GM21390 (cell line): Measurements from ENCODE around the gene SCUBE2.

Experiments used
- ATAC-seq: cut with Tn5 transposase; IDR thresholded peaks from one replicate; pipeline ENCODE4 v1.9.1; 2021; ENCODE audit not compliant: unreplicated experiment

Gene SCUBE2

GRCh38 chr11:9091044-9091922 lies at the start of gene SCUBE2:
Gene SCUBE2 (minus strand): TSS chr11:9091599. CDS start chr11:9091528, 71 bp downstream.
- no peak for ATAC-seq

GRCh38 chr11:9141186-9141585 lies 49.8 kb upstream of the SCUBE2 start:
- no peak for ATAC-seq

- no peak for ATAC-seq
Measured at GRCh38 chr11:9139628-9140357, 48.4 kb upstream of the SCUBE2 start.

- ATAC-seq = no peak
Measured at GRCh38 chr11:9138612-9139579, 47.5 kb upstream of the SCUBE2 start.

GRCh38 chr11:9138133-9138453 lies 46.7 kb upstream of the SCUBE2 start:
- ATAC-seq = peak; percentile 16

- ATAC-seq = peak; percentile 96
Measured at GRCh38 chr11:9137293-9138132, 46.1 kb upstream of the SCUBE2 start.

GRCh38 chr11:9136741-9137140 lies 45.3 kb upstream of the SCUBE2 start:
- no peak for ATAC-seq

- no peak for ATAC-seq
Measured at GRCh38 chr11:9133956-9134355, 42.6 kb upstream of the SCUBE2 start.

GRCh38 chr11:9132203-9132878 lies 40.9 kb upstream of the SCUBE2 start:
- ATAC-seq = no peak

- ATAC-seq = no peak
Measured at GRCh38 chr11:9130297-9130696, 38.9 kb upstream of the SCUBE2 start.

GRCh38 chr11:9126636-9127035 lies 35.2 kb upstream of the SCUBE2 start:
- no peak for ATAC-seq

GRCh38 chr11:9125185-9125886 lies 33.9 kb upstream of the SCUBE2 start:
- no peak for ATAC-seq

- ATAC-seq = no peak
Measured at GRCh38 chr11:9123595-9124304, 32.4 kb upstream of the SCUBE2 start.

GRCh38 chr11:9121469-9121796 lies 30.0 kb upstream of the SCUBE2 start:
- ATAC-seq = no peak

GRCh38 chr11:9120664-9121468 lies 29.5 kb upstream of the SCUBE2 start:
- no peak for ATAC-seq

- ATAC-seq = no peak
Measured at GRCh38 chr11:9118277-9118676, 26.9 kb upstream of the SCUBE2 start.

GRCh38 chr11:9112075-9112474 lies 20.7 kb upstream of the SCUBE2 start:
- no peak for ATAC-seq
